ENCODE results near the gene TUBB4B. TPM values are rescaled to one million over a fixed set of nuclear protein-coding genes. Genes with fewer than 3 reads are reported as not detected.
"Not testable (repeated sequence)": the region's sequence is repeated elsewhere in the genome, so short reads cannot be mapped to it uniquely, and the experiment has no call there.

TUBB4B gene
- total RNA-seq, 2 donors from 2014 or later = 79.1 to 171 TPM

GRCh38 chr9:137241490-137242268 lies 592 bp downstream of the TUBB4B start:
- peaks cover 55% of the 10 kb centered on the region for H3K4me1 ChIP-seq
- H3K4me3 ChIP-seq = peak overlapping the region; percentile 71 to 73
- WGBS, 2 donors = 2% methylated on average over 54 of the region's 83 CpGs; no CpG with 5 or more reads in 1 of the 2 donors
- H3K27me3 ChIP-seq = no peaks in the 10 kb centered on the region
- H3K36me3 ChIP-seq (replicated peaks in 1 of 2; ENCODE audit: insufficient read depth in 1 of 2, low read depth in 2 of 2) = no peaks in the 10 kb centered on the region
- peak; percentile 43 for ATAC-seq
- TF ChIP-seq CTCF (IDR thresholded peaks at IDR 0.05) = no peak
- peak; percentile 47 to 75 (median 71) for TF ChIP-seq POLR2A (IDR thresholded peaks at IDR 0.05)
- peak; percentile 80 to 90 (median 88) for DNase-seq
- peak overlapping the region; percentile 87 to 97 (median 92) for H3K27ac ChIP-seq
- intact Hi-C loops (cut with DNase I) = no loop called here
- no peaks in the 10 kb centered on the region for H3K9me3 ChIP-seq

GRCh38 chr9:137242269-137243203 lies 1.4 kb downstream of the TUBB4B start:
- TF ChIP-seq CTCF (IDR thresholded peaks at IDR 0.05) = no peak
- peak in 1 of 3 donors; percentile 17 for TF ChIP-seq POLR2A (IDR thresholded peaks at IDR 0.05)
- Histone ChIP-seq H3K9me3 (no peaks in the 10 kb centered on the region), H3K27ac (peak overlapping the region; percentile 87 to 97 (median 92)), H3K4me1 (peaks cover 47% of the 10 kb centered on the region), H3K36me3 (replicated peaks in 1 of 2; ENCODE audit: insufficient read depth in 1 of 2, low read depth in 2 of 2) (no peaks in the 10 kb centered on the region), H3K4me3 (peak overlapping the region; percentile 71 to 73), H3K27me3 (no peaks in the 10 kb centered on the region)
- WGBS, 2 donors = 35 to 70% methylated on average over 8 to 36 of the region's 36 CpGs
- DNase-seq (peak in 1 of 4 donors; percentile 39), ATAC-seq (no peak)
- intact Hi-C loops (cut with DNase I) = no loop called here

- intact Hi-C loops (cut with DNase I); H3K4me3 ChIP-seq; H3K36me3 ChIP-seq (replicated peaks in 1 of 2; ENCODE audit: insufficient read depth in 1 of 2, low read depth in 2 of 2); H3K27me3 ChIP-seq; DNase-seq; ATAC-seq; H3K9me3 ChIP-seq: not testable (repeated sequence)
- peak overlapping the region; percentile 87 to 97 (median 92) for H3K27ac ChIP-seq
- peaks cover 40% of the 10 kb centered on the region for H3K4me1 ChIP-seq
- WGBS, 2 donors = 46 to 56% methylated on average over 16 to 18 of the region's 18 CpGs
These were observed 2.2 kb downstream of the TUBB4B start for GRCh38 chr9:137243266-137243625.

- Histone ChIP-seq H3K36me3 (replicated peaks in 1 of 2; ENCODE audit: insufficient read depth in 1 of 2, low read depth in 2 of 2) (no peaks in the 10 kb centered on the region), H3K4me1 (peaks cover 33% of the 10 kb centered on the region), H3K4me3 (no peak overlapping the region), H3K27me3 (no peaks in the 10 kb centered on the region), H3K27ac (peak overlapping the region in 3 of 4 donors; percentile 6 to 90 (median 26)), H3K9me3 (no peaks in the 10 kb centered on the region)
- TF ChIP-seq CTCF (IDR thresholded peaks at IDR 0.05) (no peak), POLR2A (IDR thresholded peaks at IDR 0.05) (peak; percentile 3 to 54 (median 28))
- 63 to 64% methylated on average over 12 to 15 of the region's 15 CpGs for WGBS, 2 donors
- DNase-seq = peak in 1 of 4 donors; percentile 29
- intact Hi-C loops (cut with DNase I) = no loop called here
- no peak for ATAC-seq
These were observed 2.8 kb downstream of the TUBB4B start for GRCh38 chr9:137243626-137244485.
